GM19240 (cell line): ENCODE results near the gene TP53I13.
A peak's percentile ranks its signal among the peaks of the same experiment; 100 is the strongest.

ENCODE experiments used
- DNase-seq: peaks from one replicate; pipeline ENCODE4 v3.0.0; 2011; ENCODE audit warnings: low spot score; ENCODE audit not compliant: insufficient read length

The TP53I13 gene

DNA sequence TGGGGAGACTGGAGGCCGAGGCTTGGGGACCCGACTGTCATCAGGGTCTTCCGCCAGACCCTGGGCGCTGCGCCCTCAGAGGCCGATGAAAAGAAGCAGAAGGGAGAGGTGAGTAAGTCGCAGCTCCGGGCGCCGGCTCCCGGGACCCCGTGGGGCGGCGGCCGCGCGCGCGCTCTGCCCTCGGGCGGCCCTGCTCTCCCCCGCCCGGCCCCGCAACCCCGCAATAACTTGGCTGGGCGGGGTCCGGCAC, 1.3 kb upstream of the TP53I13 start:
- DNase-seq, result no peak

- peak; percentile 83 for DNase-seq
Measured at GRCh38 chr17:29567554-29568330, 759 bp upstream of the TP53I13 start.

- DNase-seq, result no peak
Measured at GRCh38 chr17:29569245-29569950, 897 bp downstream of the TP53I13 start.

DNA sequence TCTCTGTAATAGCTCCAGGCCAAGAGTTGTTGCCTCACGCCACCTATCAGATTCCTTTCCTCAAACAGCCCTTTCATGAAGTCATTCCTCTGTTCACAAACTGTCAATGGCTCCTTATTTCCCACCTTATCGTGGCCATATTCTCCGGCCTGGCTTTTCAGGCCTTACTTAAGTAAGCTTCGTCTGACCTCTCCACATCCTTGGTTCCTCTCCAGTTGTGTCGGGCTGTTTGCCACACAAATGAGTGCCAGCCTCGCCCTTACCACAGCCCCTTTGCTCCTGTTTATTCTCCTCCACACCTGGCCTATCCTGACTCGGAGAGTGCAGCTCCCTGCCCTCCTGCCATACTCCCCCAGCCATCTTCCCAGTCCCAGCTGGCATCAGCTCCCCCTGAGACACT, 2.0 kb downstream of the TP53I13 start:
- DNase-seq, result no peak

GRCh38 chr17:29571486-29571882, 3.0 kb downstream of the TP53I13 start:
- DNase-seq, result no peak

DNA sequence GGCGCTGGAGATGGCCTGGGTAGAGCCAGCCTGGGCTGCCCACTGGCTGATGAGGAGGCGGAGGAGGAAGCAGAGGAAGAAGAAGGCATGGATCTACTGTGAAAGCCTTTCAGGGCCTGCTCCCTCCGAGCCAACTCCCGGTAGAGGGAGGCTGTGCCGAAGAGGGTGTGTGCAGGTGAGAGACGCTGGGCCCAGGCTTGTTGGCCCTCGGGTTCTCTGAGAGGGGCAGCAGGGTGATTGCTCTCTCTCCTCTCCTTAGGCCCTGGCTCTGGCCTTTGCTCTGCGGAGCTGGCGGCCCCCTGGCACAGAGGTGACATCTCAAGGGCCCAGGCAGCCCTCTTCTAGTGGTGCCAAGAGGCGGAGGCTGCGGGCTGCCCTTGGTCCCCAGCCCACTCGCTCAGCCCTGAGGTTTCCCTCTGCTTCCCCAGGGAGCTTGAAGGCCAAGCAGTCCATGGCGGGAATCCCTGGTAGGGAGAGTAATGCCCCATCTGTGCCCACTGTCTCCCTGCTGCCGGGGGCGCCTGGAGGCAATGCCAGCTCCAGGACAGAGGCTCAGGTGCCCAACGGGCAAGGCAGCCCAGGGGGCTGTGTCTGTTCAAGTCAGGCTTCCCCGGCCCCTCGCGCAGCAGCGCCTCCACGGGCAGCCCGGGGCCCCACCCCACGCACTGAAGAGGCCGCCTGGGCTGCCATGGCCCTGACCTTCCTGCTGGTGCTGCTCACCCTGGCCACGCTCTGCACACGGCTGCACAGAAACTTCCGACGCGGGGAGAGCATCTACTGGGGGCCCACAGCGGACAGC, 3.6 kb downstream of the TP53I13 start:
- no peak for DNase-seq

DNA sequence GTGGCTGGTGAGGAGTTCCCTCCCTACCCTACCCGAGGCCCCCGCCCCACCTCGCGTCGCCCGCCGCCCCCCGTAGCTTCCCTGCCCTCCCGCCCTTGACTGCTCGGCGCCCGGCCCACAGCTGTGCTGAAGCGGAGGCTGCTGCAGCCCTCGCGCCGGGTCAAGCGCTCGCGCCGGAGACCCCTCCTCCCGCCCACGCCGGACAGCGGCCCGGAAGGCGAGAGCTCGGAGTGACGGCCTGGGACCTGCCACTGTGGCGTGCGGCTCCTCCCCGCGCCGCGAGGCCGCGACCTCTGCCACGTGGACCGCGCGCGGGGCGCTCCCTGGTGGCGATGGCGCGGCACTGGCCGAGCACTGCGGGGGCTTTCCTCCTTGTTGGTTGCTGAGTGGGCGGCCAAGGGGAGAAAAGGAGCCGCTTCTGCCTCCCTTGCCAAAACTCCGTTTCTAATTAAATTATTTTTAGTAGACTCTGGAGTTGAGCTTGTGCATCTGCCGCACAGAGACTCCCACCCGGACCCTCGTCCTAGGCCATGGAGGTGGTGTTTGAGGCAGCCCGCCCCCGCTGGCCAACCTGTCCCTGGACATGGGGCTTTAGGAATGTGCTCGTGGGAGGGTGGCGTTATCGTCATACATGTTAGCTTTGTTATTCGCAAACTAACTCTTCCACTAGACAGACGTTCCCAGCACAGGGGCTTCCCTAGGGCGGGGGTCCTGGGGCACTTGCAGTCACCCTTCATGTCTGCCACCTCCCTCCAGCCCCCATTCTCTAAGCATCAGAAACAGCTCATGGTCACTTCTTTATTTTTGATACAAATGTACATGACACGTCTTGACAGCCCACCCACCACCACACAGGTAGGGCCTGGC, 4.4 kb downstream of the TP53I13 start:
- DNase-seq, result no peak

- no peak for DNase-seq
Measured at GRCh38 chr17:29573558-29573869, 5.0 kb downstream of the TP53I13 start.

DNA sequence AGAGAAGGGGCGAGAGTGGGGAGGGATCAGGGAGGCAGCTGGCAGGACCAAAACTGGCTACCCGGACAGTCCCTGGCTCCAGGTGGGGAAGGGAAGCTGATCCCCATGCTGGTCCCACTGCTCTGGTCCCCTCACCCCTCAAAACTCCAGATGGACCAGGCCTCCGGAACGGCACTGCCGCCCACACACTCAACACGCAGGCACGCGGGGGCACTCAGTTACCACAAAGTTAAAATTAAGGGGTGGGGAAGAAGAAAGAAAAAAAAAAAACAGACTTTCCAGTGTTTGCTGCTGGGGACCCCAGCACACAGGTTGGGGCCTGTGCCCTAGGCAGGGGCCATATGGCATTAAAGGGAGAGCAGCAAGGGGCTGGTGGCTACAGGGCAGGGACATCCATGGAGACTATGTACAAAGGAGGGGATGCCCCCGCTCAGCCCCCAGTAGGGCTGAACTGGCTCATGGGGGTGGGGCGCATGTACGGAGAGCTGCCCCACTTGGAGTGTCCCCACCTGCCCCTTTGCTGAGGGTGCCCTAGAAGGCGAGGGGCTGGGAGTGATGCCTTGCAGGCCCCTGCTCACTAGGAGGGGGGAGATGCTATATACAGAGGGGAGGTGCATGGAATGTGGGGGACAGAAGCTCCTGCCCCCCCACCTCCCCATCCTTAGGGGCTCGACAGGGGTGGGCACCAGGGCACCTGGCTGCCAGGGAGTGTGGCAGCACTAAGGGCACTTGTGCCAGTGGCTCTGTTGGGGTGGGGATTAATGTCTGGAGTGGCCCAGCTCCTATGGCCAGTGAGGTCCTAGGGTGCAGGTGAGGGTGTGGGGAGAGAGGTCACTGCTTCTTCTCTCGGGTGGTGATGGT, 5.6 kb downstream of the TP53I13 start:
- DNase-seq, result no peak

DNA sequence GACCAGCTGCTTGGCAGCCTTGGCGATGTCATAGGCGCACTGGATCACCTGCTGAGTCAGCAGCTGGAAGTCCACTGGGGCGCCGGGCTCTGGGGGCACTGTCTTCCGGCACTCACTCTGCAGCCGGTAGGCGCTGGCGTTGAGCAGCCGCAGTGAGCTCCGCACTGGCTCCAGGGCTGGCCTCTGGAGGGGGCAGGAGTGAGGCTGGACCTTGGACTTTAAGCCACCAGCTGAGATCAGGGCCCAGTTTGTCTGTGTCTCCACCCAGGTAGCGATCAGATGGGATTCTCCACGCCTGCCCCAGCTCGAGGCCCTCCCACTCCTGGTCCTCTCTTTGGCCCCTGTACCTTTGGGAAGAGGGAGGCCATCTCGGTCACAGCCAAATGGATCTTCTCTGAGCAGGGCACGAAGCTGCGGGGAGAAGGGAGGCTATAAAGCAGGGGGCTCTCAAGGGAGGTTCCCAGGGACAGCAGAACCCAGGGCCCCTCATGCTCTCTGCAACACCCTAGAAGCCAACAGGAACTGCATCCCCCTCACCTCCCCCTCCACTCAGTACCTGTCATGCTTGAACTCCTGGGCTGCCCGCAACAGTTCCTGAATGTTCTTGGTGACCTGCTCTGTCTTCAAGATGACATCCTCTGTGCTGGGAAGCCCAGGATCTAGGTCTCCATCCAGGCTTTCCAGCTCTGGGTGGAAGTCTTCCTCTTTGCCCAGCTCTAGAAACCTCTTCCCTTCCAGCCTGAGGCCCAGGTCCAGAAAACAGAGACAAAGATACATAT, 6.4 kb downstream of the TP53I13 start:
- DNase-seq, result no peak

DNA sequence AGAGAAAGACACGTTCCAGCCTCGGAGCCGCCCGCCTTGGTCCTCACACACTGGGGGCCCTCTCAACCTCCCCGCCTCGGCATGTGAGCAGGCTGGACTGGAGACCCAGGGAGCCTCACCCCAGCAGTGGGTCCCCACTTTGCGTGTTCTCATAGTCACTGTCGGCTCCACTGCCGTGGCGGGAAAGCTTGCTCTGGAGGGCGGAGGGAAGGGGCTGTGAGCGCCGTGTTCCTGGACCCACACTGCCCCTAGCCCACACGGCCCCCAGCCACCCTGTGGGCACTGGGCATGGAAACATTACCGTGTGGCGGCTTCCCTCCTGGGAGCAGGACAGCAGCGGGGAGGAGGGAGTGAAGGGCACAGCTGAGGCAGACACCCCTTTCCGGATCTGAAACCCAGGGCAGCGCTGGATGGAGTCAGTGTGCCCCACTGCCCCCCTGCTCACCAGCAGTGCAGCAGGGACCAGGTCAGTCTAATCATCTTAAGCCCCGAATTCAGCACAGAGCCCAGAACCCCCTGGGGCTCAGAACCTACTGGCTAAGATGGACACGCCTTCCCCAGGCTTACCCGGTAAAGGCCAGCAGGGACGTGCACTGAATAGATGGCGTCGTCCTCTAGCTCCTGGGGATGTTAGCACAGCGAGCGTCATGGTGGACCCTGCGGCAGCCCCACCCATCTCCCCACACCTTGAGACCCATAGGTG, 7.2 kb downstream of the TP53I13 start:
- no peak for DNase-seq

GRCh38 chr17:29576214-29577000, 7.9 kb downstream of the TP53I13 start:
- no peak for DNase-seq

- no peak for DNase-seq
Measured at GRCh38 chr17:29577001-29577370, 8.5 kb downstream of the TP53I13 start.

DNA sequence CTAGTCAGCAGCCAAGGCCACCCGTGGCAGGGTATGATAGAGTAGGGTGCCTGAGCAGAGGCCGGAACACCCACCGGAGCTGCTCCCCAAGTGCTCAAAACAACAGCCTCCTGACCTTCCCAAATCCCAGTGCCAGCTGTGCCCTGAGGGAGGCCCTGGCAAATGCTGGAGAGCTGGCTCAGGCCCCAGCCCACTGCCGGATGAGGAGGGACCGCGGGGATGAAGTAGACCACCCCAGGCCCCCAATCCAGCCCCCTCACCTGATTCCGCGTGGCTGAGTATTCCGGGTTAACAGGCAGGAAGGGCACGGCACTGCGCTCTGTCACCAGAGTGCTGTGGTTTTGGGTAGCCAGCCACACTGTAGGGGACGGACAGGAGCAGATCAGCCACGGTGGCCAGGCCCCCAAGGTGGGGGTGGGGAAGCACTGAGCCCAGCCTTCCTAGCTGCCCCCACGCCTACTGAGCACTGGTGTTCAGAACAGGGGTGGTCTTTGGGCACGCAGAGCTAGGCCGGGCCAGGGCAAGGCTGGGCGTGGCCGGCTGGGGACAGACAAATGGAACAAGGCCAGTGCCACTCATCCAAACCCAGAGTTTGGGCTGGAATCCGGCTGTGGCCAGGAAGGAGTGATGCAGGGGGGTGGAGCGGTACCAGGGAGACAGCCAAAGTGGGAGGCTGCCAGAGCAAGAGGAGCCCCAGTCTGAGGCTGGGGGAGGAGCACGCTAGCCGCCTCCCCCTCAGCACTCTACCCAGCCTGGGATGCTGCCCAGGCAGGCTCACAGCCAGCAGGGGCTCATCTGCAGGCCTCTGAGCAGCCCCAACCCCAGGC, 9.1 kb downstream of the TP53I13 start:
- no peak for DNase-seq

DNA sequence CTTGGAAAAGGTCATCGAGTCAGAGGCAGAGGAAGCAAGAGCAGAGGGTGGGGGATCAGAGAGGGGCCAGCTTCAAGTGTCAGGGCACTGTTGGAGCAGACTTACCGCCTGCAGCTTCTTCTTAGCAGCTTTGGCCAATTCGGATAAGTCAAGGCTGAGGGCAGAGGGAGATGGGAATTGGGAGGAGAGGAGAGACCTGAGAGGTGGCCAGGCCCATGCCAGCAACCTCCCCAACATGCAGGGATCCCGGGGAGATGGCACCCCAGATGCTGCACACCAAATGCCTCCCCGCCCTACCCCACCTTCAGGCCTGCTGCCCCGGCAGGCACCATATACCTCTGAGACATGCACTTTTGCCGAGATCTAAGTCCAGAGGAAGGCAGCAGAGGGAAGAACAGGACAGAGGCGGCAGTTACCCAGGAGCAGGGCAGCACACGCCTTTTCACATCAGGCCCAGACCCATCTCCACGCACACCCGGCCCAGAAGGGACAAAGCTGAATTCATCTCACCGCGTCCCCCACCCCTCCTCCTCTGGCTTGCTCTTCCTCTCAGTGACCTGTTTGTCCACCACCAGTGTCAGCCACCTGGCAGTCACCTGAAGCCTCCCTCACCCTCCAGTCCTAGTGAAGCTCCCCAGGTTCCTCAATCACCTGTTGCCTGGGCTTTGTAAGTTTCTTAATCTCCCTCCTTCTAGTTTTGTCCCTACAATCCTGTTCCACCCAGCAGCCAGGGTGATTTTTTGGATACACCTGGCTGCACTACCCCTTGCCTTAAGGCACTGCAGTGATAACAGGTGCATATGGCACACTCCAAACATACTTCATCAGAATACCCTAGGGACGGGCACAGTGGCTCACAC, 10.4 kb downstream of the TP53I13 start:
- no peak for DNase-seq

DNA sequence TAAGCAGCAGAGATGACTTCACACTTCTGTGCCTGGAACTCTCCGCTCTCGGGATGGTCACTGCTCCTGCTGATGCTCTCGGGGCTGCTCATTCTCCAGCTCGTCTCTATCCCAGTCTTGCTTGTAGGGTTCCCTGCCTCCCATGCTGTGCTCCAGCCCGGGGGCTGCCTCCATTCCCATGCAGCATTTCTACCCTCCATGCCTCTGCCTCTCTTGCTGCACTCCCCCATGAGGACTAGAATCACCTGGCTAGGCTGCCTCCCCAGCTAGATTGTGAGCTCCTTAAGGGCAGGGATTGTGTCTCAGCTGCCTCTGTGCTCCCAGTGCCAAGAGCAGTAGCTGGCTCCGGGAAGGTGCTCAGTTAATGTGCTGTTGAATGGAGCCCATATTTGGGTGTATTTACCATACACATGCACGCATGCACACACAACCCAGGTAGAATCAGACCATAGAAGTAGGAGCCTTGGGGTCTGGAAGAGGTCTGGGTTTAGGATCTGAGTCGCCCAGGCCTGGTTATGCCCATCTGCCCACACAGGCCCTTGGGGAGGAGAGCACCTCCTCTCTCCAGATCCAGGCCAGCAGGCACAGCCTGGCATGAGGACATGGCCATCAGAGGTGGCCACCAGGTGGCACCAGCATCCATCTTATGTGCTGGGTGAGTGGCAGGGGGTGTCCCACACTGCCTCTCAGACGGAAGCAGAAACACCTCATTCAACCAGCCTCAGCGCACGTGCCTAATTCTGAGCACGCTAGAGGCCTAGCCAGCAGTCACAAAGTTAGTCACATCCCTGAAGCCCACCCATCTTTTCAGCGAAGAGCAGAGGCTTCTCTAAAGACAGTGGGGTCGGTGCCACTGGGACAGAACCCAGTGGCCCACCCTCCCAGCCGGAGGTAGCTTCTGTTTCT, 11.6 kb downstream of the TP53I13 start:
- peak; percentile 97 for DNase-seq
